Skeletal muscle satellite cell (primary cell): ENCODE results near the gene PADI1.

Source experiments
- H3K27me3 ChIP-seq: 2 replicates; pipeline ENCODE4 v1.7.0; 2013; ENCODE audit warnings: low read length; ENCODE audit not compliant: control insufficient read depth, insufficient read depth
- H3K36me3 ChIP-seq: 2 replicates; pipeline ENCODE4 v1.7.0; 2013; ENCODE audit warnings: mild to moderate bottlenecking, control low read depth, low read length; ENCODE audit not compliant: insufficient read depth
- H3K4me1 ChIP-seq: 2 replicates; pipeline ENCODE4 v1.7.0; 2013; ENCODE audit warnings: low read length; ENCODE audit not compliant: control insufficient read depth, insufficient read depth
- H3K4me2 ChIP-seq: 2 replicates; pipeline ENCODE4 v1.7.0; 2013; ENCODE audit warnings: mild to moderate bottlenecking, low read length
- H3K4me3 ChIP-seq: 2 replicates; pipeline ENCODE4 v1.7.0; 2013; ENCODE audit warnings: low read length
- H3K9ac ChIP-seq: 2 replicates; pipeline ENCODE4 v1.7.0; 2013; ENCODE audit warnings: mild to moderate bottlenecking, low read depth, low read length, moderate library complexity
- H3K9me3 ChIP-seq: replicated peaks from 2 replicates; pipeline ENCODE4 v1.7.0; 2013; ENCODE audit warnings: mild to moderate bottlenecking, control low read depth, low read length

The PADI1 gene

DNA sequence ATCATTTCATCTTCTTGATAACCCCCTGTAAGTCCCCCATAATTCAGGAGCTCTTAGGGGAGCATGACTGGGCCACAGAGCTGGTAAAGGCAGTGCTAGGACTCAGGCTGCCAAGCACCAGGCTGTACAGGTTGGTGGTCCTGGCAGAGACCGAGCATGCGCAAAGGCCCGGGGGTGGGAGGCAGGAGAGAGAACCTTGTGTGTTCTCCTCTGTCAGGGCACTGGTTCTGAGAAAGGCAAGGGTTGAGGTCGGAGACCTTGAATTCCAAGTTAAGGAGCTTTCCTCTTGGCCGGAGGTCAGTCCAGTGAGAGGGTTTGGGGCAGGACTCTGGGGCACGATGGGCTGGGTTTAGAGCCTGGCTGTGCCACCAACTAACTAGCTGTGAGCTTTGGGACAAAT is 67.1 kb downstream of the PADI1 start:
- no peaks in the 10 kb centered on the region for H3K27me3 ChIP-seq
- H3K9ac ChIP-seq, result no peak overlapping the region
- no peaks in the 10 kb centered on the region for H3K9me3 ChIP-seq
- no peak overlapping the region for H3K4me3 ChIP-seq
- no peaks in the 10 kb centered on the region for H3K36me3 ChIP-seq
- H3K4me1 ChIP-seq, result peaks cover 7% of the 10 kb centered on the region
- no peak overlapping the region for H3K4me2 ChIP-seq

GRCh38 chr1:17272646-17273045 is 67.7 kb downstream of the PADI1 start:
- Histone ChIP-seq H3K9me3 (no peaks in the 10 kb centered on the region), H3K27me3 (no peaks in the 10 kb centered on the region), H3K4me2 (no peak overlapping the region), H3K4me1 (peaks cover 7% of the 10 kb centered on the region), H3K4me3 (no peak overlapping the region), H3K36me3 (no peaks in the 10 kb centered on the region), H3K9ac (no peak overlapping the region)

- Histone ChIP-seq H3K9ac (no peak overlapping the region), H3K4me2 (no peak overlapping the region), H3K36me3 (no peaks in the 10 kb centered on the region), H3K4me1 (peaks cover 7% of the 10 kb centered on the region), H3K27me3 (no peaks in the 10 kb centered on the region), H3K4me3 (no peak overlapping the region), H3K9me3 (no peaks in the 10 kb centered on the region)
Observed at GRCh38 chr1:17273096-17273495, 68.2 kb downstream of the PADI1 start.

DNA sequence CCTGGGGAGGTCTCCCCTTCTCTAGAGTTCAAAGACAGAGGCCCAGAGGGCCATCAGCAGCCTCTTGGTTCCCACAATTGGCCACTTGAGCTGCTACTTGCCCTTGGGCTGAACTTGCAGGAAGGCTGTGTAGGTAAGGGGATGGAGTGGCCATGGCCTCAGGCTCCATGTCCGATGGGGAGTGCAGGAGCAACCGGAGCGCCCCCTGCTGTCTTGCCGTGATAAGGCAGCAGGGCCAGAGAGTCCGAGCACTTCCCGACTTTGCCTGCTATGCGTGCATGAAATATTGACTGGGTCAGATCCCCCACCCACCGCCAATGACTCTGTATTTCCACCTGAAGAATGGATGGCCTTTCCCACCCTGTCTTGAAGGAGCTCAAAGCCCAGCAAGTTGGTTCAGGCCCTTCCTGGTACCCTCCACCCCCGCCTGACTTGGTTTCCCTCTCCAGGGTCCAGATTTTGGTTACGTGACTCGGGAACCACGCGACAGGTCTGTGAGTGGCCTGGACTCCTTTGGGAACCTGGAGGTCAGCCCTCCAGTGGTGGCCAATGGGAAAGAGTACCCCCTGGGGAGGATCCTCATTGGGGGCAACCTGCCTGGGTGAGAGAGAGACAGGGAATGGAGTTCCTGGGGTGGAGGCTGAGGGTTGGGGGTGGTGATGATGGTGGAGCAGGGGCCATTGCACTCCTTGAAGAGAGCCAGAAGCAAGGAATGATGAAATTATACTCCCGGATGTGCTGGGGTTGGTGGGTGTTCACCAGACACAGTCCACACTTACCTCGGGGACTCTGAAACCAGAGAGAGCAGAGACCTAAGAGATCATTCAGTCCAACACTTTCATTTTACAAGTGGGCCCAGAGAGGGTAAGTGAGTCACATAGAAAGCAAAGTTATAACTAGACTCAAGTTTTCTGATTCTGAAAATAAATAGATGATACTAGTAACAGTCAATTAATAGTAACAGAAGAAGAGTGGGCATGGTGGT is 69.5 kb downstream of the PADI1 start:
- Histone ChIP-seq H3K9ac (no peak overlapping the region), H3K4me1 (peaks cover 7% of the 10 kb centered on the region), H3K4me2 (no peak overlapping the region), H3K4me3 (no peak overlapping the region), H3K36me3 (no peaks in the 10 kb centered on the region), H3K27me3 (no peaks in the 10 kb centered on the region), H3K9me3 (no peaks in the 10 kb centered on the region)

DNA sequence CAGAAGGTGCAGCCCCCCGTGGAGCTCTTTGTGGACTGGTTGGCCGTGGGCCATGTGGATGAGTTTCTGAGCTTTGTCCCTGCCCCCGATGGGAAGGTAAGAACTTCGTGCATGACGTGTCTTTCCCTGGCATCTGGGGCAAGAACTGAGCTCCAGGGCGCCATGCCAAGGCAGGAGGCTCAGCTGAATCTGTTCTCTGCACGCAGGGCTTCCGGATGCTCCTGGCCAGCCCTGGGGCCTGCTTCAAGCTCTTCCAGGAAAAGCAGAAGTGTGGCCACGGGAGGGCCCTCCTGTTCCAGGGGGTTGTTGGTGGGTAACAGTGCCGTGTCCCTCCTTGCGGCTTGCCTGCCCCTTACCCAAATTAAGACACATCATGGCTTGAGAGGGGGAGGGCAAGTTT is 71.6 kb downstream of the PADI1 start:
- H3K9me3 ChIP-seq, result no peaks in the 10 kb centered on the region
- peaks cover 7% of the 10 kb centered on the region for H3K4me1 ChIP-seq
- no peak overlapping the region for H3K4me3 ChIP-seq
- H3K9ac ChIP-seq, result no peak overlapping the region
- no peak overlapping the region for H3K4me2 ChIP-seq
- peaks cover 15% of the 10 kb centered on the region for H3K27me3 ChIP-seq
- no peaks in the 10 kb centered on the region for H3K36me3 ChIP-seq

DNA sequence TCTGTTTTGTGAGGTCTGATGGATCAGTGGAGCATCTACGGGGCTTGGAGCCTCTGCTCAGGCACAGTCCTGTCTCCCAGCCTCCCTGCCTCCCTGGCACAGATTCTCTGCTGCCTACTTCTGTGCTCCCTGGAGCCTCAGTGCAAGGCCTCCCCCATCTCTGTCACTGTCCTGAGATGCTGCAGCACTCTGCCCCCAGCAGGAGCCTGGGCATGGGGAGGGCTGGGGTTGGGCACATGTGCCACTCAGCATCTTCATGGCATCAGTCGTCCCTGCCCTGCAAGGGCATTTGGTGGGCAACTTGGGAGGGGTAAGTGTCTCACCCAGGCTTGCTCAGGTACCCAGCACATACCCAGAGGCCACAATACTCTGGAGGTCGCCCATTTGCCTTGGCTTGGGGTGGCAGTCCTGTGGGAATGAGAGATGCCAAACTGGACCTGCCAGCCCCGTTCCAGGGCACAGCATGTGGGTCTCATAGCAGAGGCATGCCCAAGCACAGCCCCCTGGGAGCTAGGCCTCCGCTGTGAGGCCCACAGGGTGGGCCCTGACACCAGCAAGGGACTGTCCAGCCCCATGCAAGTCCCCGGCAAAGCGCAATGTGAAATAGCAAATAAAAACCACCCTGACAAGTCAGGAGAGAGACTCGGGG is 72.7 kb downstream of the PADI1 start:
- no peaks in the 10 kb centered on the region for H3K36me3 ChIP-seq
- H3K9me3 ChIP-seq, result no peaks in the 10 kb centered on the region
- H3K27me3 ChIP-seq, result peaks cover 25% of the 10 kb centered on the region
- no peak overlapping the region for H3K4me2 ChIP-seq
- H3K9ac ChIP-seq, result no peak overlapping the region
- H3K4me3 ChIP-seq, result no peak overlapping the region
- H3K4me1 ChIP-seq, result peaks cover 7% of the 10 kb centered on the region

DNA sequence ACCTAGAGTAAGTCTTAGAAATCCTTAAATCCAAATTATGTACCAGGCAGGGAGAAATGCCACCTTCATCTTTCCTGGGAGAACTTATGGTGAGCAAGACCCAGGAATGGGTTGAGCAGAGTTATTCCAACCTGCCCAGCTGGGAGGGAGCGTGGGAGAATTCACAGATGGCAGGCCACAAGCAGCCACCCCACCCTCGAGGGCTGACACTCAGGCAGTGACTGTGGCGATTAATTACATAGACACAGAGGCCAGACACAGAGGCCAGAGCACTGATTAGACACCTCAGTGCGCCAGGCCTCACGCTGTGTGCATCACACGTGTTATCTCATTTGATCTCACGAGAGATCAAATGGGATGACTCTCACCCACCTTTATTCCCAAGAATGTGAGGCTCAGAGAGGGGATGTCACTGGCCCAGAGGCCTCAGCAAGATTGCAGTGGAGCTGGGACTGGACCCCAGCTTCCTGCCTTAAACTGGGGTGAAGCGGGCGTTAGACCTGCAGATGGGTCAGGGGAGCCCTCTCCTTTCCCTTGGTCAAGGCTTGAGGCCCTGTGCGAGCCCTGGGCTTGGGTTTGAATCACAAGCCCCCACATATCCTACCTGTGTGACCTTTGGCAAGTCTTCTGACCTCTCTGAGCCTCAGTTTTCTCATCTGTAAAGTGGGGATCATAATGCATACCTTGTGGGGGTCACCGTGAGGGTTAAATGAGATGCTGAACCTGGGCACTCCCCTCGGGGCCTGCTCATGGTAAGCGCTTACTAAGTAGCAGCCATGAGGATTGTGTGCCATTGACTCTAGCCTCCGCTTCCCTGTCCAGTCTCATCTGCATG is 74.3 kb downstream of the PADI1 start:
- Histone ChIP-seq H3K9ac (no peak overlapping the region), H3K4me2 (no peak overlapping the region), H3K27me3 (peaks cover 41% of the 10 kb centered on the region), H3K36me3 (no peaks in the 10 kb centered on the region), H3K4me1 (peaks cover 7% of the 10 kb centered on the region), H3K4me3 (no peak overlapping the region), H3K9me3 (no peaks in the 10 kb centered on the region)

GRCh38 chr1:17280436-17280835 is 75.5 kb downstream of the PADI1 start:
- H3K4me3 ChIP-seq, result no peak overlapping the region
- H3K9ac ChIP-seq, result no peak overlapping the region
- H3K27me3 ChIP-seq, result peaks cover 52% of the 10 kb centered on the region
- H3K9me3 ChIP-seq, result no peaks in the 10 kb centered on the region
- H3K4me2 ChIP-seq, result no peak overlapping the region
- no peaks in the 10 kb centered on the region for H3K36me3 ChIP-seq
- H3K4me1 ChIP-seq, result peaks cover 7% of the 10 kb centered on the region

GRCh38 chr1:17280894-17281293 is 76.0 kb downstream of the PADI1 start:
- Histone ChIP-seq H3K27me3 (peaks cover 54% of the 10 kb centered on the region), H3K36me3 (no peaks in the 10 kb centered on the region), H3K9ac (no peak overlapping the region), H3K4me2 (no peak overlapping the region), H3K9me3 (no peaks in the 10 kb centered on the region), H3K4me1 (peaks cover 7% of the 10 kb centered on the region), H3K4me3 (no peak overlapping the region)

- Histone ChIP-seq H3K4me1 (peaks cover 2% of the 10 kb centered on the region), H3K9me3 (no peaks in the 10 kb centered on the region), H3K4me3 (no peak overlapping the region), H3K27me3 (peaks cover 58% of the 10 kb centered on the region), H3K36me3 (no peaks in the 10 kb centered on the region), H3K9ac (no peak overlapping the region), H3K4me2 (no peak overlapping the region)
Observed at GRCh38 chr1:17281775-17282181, 76.8 kb downstream of the PADI1 start.

- H3K27me3 ChIP-seq, result peaks cover 58% of the 10 kb centered on the region
- H3K36me3 ChIP-seq, result no peaks in the 10 kb centered on the region
- H3K9me3 ChIP-seq, result no peaks in the 10 kb centered on the region
- H3K4me3 ChIP-seq, result no peak overlapping the region
- H3K4me1 ChIP-seq, result peaks cover 10% of the 10 kb centered on the region
- H3K4me2 ChIP-seq, result no peak overlapping the region
- no peak overlapping the region for H3K9ac ChIP-seq
Observed at GRCh38 chr1:17282836-17283235, 77.9 kb downstream of the PADI1 start.
